ENCODE measurements around the gene KLK4.
A peak's percentile ranks its signal among the peaks of the same experiment; 100 is the strongest.
"Not testable (repeated sequence)": the region's sequence is repeated elsewhere in the genome, so short reads cannot be mapped to it uniquely, and the experiment has no call there.

Gene KLK4

GRCh38 chr19:50912727-50913716, 1.8 kb upstream of the KLK4 start:
- DNase-seq (ENCODE audit: low spot score): no peak

GRCh38 chr19:50912102-50912599, 956 bp upstream of the KLK4 start:
- no peak for DNase-seq (ENCODE audit: low spot score)

GRCh38 chr19:50910722-50911121, 473 bp downstream of the KLK4 start:
- DNase-seq (ENCODE audit: low spot score): no peak

- DNase-seq (ENCODE audit: low spot score): peak; percentile 47
Observed at GRCh38 chr19:50909240-50910070, 1.7 kb downstream of the KLK4 start.

GRCh38 chr19:50908336-50908735, 2.9 kb downstream of the KLK4 start:
- no peak for DNase-seq (ENCODE audit: low spot score)

- DNase-seq (ENCODE audit: low spot score): no peak
Observed at GRCh38 chr19:50906217-50906616, 5.0 kb downstream of the KLK4 start.

- no peak for DNase-seq (ENCODE audit: low spot score)
Observed at GRCh38 chr19:50902640-50903039, 8.6 kb downstream of the KLK4 start.

GRCh38 chr19:50899569-50899968, 11.6 kb downstream of the KLK4 start:
- DNase-seq (ENCODE audit: low spot score): no peak

GRCh38 chr19:50898018-50898417, 13.2 kb downstream of the KLK4 start:
- DNase-seq (ENCODE audit: low spot score): no peak

GRCh38 chr19:50897612-50898011, 13.6 kb downstream of the KLK4 start:
- DNase-seq (ENCODE audit: low spot score): no peak

GRCh38 chr19:50897191-50897607, 14.0 kb downstream of the KLK4 start:
- DNase-seq (ENCODE audit: low spot score): no peak

GRCh38 chr19:50896591-50897190, 14.5 kb downstream of the KLK4 start:
- no peak for DNase-seq (ENCODE audit: low spot score)

GRCh38 chr19:50896089-50896590, 15.1 kb downstream of the KLK4 start:
- not testable (repeated sequence) for DNase-seq (ENCODE audit: low spot score)

GRCh38 chr19:50894478-50895356, 16.5 kb downstream of the KLK4 start:
- no peak for DNase-seq (ENCODE audit: low spot score)

- no peak for DNase-seq (ENCODE audit: low spot score)
Observed at GRCh38 chr19:50893047-50893736, 18.0 kb downstream of the KLK4 start.

GRCh38 chr19:50891253-50891625, 20.0 kb downstream of the KLK4 start:
- DNase-seq (ENCODE audit: low spot score): no peak

- DNase-seq (ENCODE audit: low spot score): peak; percentile 30
Observed at GRCh38 chr19:50890422-50891252, 20.6 kb downstream of the KLK4 start.

- DNase-seq (ENCODE audit: low spot score): no peak
Observed at GRCh38 chr19:50889638-50890037, 21.6 kb downstream of the KLK4 start.

- no peak for DNase-seq (ENCODE audit: low spot score)
Observed at GRCh38 chr19:50882188-50882587, 29.0 kb downstream of the KLK4 start.

GRCh38 chr19:50880241-50880640, 31.0 kb downstream of the KLK4 start:
- no peak for DNase-seq (ENCODE audit: low spot score)
